Suprapubic skin (tissue), 4 donors: ENCODE results near the gene MEF2C. TPM values are rescaled to one million over a fixed set of nuclear protein-coding genes. Genes with fewer than 3 reads are reported as not detected.
"Not testable (repeated sequence)": the region's sequence is repeated elsewhere in the genome, so short reads cannot be mapped to it uniquely, and the experiment has no call there.

Experiments
- DNase-seq, 2 donors: peaks; one replicate each; pipeline ENCODE4 v3.0.0-alpha.2; 2019; ENCODE audit warnings: low spot score in 2 of 2
- H3K27ac ChIP-seq: fragments of 200-600 bp; sonication (generic); one replicate; pipeline ENCODE4 v1.5.1; 2019
- H3K27me3 ChIP-seq: fragments of 200-600 bp; sonication (generic); one replicate; pipeline ENCODE4 v1.5.1; 2019
- H3K36me3 ChIP-seq: fragments of 200-600 bp; sonication (generic); one replicate; pipeline ENCODE4 v1.5.1; 2019
- H3K4me1 ChIP-seq: fragments of 200-600 bp; sonication (generic); one replicate; pipeline ENCODE4 v1.5.1; 2019
- H3K4me3 ChIP-seq: fragments of 200-600 bp; sonication (generic); one replicate; pipeline ENCODE4 v1.5.1; 2019; ENCODE audit warnings: mild to moderate bottlenecking
- H3K9me3 ChIP-seq: fragments of 200-600 bp; sonication (generic); one replicate; pipeline ENCODE4 v1.5.1; 2019
- CTCF ChIP-seq, 2 donors: fragments of 200-600 bp in 1 of 2; fragments of 450-650 bp in 1 of 2; sonication (generic) in 1 of 2; IDR thresholded peaks; one replicate each; pipeline ENCODE4 v1.5.1; 2016 to 2019; ENCODE audit warnings: antibody characterized with exemption in 2 of 2, mild to moderate bottlenecking in 1 of 2, moderate library complexity in 1 of 2
- EP300 ChIP-seq: sonication (generic); formaldehyde crosslinking; IDR thresholded peaks from one replicate; pipeline ENCODE4 v1.6.1; 2017; ENCODE audit warnings: antibody characterized with exemption
- POLR2A ChIP-seq, 2 donors: fragments of 450-650 bp; IDR thresholded peaks; one replicate each; pipeline ENCODE4 v1.6.1; 2017; ENCODE audit warnings: antibody characterized with exemption in 2 of 2, mild to moderate bottlenecking in 2 of 2, moderate library complexity in 2 of 2
- POLR2AphosphoS5 ChIP-seq, 3 donors: sonication (generic); formaldehyde crosslinking; IDR thresholded peaks; one replicate each; pipeline ENCODE4 v1.6.1; 2017; ENCODE audit warnings: antibody characterized with exemption in 3 of 3
- WGBS: methylation state at CpG from one replicate; pipeline ENCODE4 v1.1.5; 2018; 5-methylcytosine and 5-hydroxymethylcytosine counted together
- total RNA-seq, 4 donors: library from RNA; depleted of rRNA; stranded (reverse); fragments of >200 nt; gene quantifications; one replicate each; pipeline ENCODE4 v1.1.0, GENCODE V29; 2016

MEF2C gene
- total RNA-seq, 4 donors from 2014 or later, result 5.9 to 15.9 (median 10.1) TPM

DNA sequence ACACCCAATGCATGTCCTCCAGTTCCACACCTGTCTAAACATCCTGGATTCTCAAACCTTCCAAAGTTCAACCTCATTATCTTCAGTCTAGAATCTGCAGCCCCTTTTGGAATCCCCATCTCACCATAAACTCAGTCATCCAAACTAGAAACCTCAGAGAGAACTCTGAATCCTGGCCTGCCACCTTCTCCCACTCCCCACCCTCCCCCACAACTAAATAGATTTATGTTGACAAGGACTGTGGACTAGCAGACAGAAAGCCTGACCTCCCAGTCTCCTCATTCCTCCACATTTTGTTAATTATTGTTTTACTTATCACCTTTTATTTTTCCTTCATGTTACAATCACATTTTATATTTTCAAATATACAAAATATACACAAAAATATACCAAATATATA, 76.6 kb downstream of the MEF2C start:
- Histone ChIP-seq H3K27ac (no peak overlapping the region), H3K36me3 (no peaks in the 10 kb centered on the region), H3K27me3 (no peaks in the 10 kb centered on the region), H3K9me3 (no peaks in the 10 kb centered on the region), H3K4me1 (no peaks in the 10 kb centered on the region), H3K4me3 (no peak overlapping the region)
- TF ChIP-seq EP300 (no peak), POLR2A (IDR thresholded peaks at IDR 0.05) (no peak), CTCF (IDR thresholded peaks at IDR 0.05) (no peak), POLR2AphosphoS5 (IDR thresholded peaks at IDR 0.05) (no peak)
- no peak for DNase-seq

DNA sequence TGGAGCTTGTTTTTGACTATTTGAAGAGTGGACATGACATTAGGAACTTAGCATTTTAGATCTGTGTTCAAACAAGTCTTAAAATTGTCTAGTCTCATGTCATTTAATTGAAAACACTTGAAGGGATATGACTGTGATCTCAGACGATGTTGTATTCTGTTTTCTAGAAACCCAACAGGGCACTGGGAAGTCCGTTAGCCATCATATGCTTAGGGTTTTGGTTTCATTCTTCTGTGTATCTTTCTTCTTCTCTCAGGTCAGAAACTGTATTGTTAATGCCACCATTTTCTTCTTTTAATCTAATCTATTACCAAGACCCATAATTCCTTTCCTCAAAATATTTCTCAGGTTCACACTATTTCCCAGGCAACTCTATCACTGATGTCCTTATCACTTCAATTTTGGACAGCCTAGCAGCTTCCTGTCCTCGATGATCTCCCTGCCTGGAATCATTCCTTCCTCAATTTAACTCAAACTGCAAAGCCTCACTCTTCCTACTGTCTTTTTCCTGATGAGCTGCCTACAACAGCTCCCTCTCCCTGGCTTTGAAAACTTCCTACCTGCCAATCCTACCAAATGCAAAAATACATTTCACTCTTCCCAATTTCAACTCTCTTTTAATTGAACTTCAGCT, 77.7 kb downstream of the MEF2C start:
- H3K27me3 ChIP-seq, result no peaks in the 10 kb centered on the region
- 59% methylated on average over 3 of the region's 3 CpGs for WGBS
- H3K4me3 ChIP-seq, result no peak overlapping the region

DNA sequence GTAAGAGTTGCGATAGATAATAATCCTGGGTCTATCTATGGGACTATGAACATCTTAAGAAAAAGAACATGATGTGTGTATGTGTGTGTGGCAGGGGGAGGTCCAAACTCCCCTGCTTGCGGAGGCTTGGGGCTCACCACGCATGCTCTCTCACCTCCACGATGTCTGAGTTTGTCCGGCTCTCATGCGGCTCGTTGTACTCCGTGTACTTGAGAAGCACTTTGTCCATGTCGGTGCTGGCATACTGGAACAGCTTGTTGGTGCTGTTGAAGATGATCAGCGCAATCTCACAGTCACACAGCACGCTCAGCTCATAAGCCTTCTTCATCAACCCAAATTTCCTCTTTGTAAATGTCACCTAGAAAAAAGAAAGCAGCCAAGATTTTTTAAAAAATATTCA, 78.5 kb downstream of the MEF2C start:
- H3K9me3 ChIP-seq, result no peaks in the 10 kb centered on the region
- H3K4me3 ChIP-seq, result no peak overlapping the region
- no peaks in the 10 kb centered on the region for H3K36me3 ChIP-seq
- no peaks in the 10 kb centered on the region for H3K27me3 ChIP-seq
- DNase-seq, result no peak
- no peaks in the 10 kb centered on the region for H3K4me1 ChIP-seq
- TF ChIP-seq CTCF (IDR thresholded peaks at IDR 0.05), result no peak
- no peak for TF ChIP-seq EP300
- no peak for TF ChIP-seq POLR2A (IDR thresholded peaks at IDR 0.05)
- no peak for TF ChIP-seq POLR2AphosphoS5 (IDR thresholded peaks at IDR 0.05)
- no peak overlapping the region for H3K27ac ChIP-seq
- 94% methylated on average over 11 of the region's 11 CpGs for WGBS

More for the DNA sequence above, 77.7 kb downstream of the MEF2C start:
- no peak for TF ChIP-seq CTCF (IDR thresholded peaks at IDR 0.05)
- no peak for TF ChIP-seq POLR2A (IDR thresholded peaks at IDR 0.05)
- TF ChIP-seq POLR2AphosphoS5 (IDR thresholded peaks at IDR 0.05), result no peak
- no peak for TF ChIP-seq EP300
- DNase-seq, result no peak
- no peaks in the 10 kb centered on the region for H3K4me1 ChIP-seq
- H3K27ac ChIP-seq, result no peak overlapping the region
- H3K36me3 ChIP-seq, result no peaks in the 10 kb centered on the region
- H3K9me3 ChIP-seq, result no peaks in the 10 kb centered on the region

DNA sequence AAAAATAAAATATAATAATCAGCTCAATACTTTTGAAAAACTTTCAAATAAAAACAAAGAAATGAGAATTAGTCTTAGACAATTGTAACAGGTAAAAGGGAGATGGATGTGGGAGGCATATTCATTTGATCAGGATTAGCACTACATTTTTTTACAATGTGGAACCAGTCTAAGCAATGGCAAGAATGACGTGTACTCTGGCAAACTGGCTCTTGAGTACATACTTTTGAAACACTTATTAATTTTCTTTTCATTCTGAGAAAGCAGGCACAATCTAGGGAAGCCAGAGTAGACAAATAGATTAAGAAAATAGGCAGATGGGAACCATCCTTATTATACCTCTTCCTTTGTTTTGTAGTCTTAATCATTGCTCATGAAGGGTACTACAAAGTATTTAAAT, 79.7 kb downstream of the MEF2C start:
- no peaks in the 10 kb centered on the region for H3K27me3 ChIP-seq
- no peak overlapping the region for H3K27ac ChIP-seq
- no peaks in the 10 kb centered on the region for H3K9me3 ChIP-seq
- WGBS, result 66% methylated on average over 1 of the region's 1 CpG
- no peak for TF ChIP-seq CTCF (IDR thresholded peaks at IDR 0.05)
- TF ChIP-seq EP300, result no peak
- TF ChIP-seq POLR2AphosphoS5 (IDR thresholded peaks at IDR 0.05), result no peak
- TF ChIP-seq POLR2A (IDR thresholded peaks at IDR 0.05), result no peak
- no peak overlapping the region for H3K4me3 ChIP-seq
- no peaks in the 10 kb centered on the region for H3K4me1 ChIP-seq
- DNase-seq, result no peak
- H3K36me3 ChIP-seq, result no peaks in the 10 kb centered on the region

DNA sequence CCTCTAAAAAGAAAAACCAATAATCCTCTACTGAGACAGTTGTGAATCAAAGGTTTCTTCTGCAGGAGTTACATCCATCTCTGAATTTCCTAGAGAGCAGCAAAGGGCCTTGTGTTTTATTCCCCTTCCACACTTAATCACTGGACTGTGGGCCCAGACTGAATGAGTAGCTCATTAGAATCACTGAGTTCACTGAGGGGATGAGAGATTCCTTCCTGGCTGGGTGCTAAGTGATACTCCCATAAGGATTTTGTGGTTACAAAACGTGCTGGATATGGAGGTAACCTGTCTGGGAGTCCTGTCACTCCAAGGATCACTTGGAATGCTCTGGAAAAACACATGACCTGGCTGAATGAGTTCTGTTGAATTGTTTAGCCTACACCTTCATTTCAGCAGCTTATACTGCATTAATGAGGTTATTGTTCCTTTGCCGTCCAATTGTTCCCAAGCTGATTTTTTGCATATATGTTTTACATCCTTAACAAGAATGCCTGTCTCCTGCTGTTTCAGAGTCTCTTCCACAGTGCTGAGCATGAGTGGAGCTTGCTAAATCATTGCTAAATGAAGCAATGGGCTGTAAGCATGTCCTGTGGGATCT, 82.9 kb downstream of the MEF2C start:
- Histone ChIP-seq H3K27ac (no peak overlapping the region), H3K36me3 (no peaks in the 10 kb centered on the region), H3K27me3 (no peaks in the 10 kb centered on the region), H3K4me1 (no peaks in the 10 kb centered on the region), H3K9me3 (no peaks in the 10 kb centered on the region), H3K4me3 (no peak overlapping the region)
- 73% methylated on average over 2 of the region's 2 CpGs for WGBS
- TF ChIP-seq CTCF (IDR thresholded peaks at IDR 0.05) (no peak), POLR2AphosphoS5 (IDR thresholded peaks at IDR 0.05) (no peak), POLR2A (IDR thresholded peaks at IDR 0.05) (no peak), EP300 (no peak)
- no peak for DNase-seq

- H3K27ac ChIP-seq, DNase-seq, H3K9me3 ChIP-seq, H3K4me3 ChIP-seq, H3K4me1 ChIP-seq, H3K36me3 ChIP-seq, H3K27me3 ChIP-seq: not testable (repeated sequence)
- no CpG with 5 or more reads among the region's 7 CpGs for WGBS
Measured at GRCh38 chr5:88798933-88799332, 84.1 kb downstream of the MEF2C start.

DNA sequence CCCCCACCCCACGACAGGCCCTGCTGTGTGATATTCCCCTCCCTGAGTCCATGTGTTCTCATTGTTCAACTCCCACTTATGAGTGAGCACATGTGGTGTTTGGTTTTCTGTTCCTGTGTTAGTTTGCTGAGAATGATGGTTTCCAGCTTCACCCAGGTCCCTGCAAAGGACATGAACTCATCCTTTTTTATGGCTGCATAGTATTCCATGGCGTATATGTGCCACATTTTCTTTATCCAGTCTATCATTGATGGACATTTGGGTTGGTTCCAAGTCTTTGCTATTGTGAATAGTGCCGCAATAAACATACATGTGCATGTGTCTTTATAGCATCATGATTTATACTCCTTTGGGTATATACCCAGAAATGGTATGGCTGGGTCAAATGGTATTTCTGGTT, 89.2 kb downstream of the MEF2C start:
- not testable (repeated sequence) for H3K9me3 ChIP-seq, H3K4me3 ChIP-seq, H3K27ac ChIP-seq, H3K27me3 ChIP-seq, H3K4me1 ChIP-seq, DNase-seq, H3K36me3 ChIP-seq
- 89% methylated on average over 3 of the region's 3 CpGs for WGBS
